Measurements from ENCODE around the gene RRM1.

DNA sequence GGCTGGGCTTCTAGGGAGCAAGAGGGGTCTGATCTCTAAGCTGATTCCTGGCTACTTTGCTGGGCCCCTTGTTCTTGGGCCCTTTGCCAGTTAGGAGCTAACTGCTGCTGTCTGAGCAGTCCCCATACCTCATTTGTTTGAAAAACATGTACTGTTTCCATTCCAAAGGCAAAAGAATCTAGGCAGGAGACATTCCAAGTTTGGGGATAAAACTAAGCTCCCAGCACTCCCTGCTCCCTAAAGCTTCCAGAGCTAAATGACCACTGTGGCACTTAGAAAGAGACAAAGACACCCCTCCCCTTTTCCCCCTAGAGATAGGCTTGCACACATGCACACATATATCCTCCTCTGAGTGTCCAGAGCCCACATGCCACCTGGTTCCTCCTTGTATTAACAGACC is 22.7 kb upstream of the RRM1 start:
- TF ChIP-seq, protein P1, sequence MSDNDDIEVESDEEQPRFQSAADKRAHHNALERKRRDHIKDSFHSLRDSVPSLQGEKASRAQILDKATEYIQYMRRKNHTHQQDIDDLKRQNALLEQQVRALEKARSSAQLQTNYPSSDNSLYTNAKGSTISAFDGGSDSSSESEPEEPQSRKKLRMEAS (IDR thresholded peaks at IDR 0.05), result no peak
- no peak for TF ChIP-seq EP300 (IDR thresholded peaks at IDR 0.05; ENCODE audit: borderline replicate concordance)
- TF ChIP-seq RAD21 (IDR thresholded peaks at IDR 0.05; ENCODE audit: low read depth), result no peak
- TF ChIP-seq, protein P2, sequence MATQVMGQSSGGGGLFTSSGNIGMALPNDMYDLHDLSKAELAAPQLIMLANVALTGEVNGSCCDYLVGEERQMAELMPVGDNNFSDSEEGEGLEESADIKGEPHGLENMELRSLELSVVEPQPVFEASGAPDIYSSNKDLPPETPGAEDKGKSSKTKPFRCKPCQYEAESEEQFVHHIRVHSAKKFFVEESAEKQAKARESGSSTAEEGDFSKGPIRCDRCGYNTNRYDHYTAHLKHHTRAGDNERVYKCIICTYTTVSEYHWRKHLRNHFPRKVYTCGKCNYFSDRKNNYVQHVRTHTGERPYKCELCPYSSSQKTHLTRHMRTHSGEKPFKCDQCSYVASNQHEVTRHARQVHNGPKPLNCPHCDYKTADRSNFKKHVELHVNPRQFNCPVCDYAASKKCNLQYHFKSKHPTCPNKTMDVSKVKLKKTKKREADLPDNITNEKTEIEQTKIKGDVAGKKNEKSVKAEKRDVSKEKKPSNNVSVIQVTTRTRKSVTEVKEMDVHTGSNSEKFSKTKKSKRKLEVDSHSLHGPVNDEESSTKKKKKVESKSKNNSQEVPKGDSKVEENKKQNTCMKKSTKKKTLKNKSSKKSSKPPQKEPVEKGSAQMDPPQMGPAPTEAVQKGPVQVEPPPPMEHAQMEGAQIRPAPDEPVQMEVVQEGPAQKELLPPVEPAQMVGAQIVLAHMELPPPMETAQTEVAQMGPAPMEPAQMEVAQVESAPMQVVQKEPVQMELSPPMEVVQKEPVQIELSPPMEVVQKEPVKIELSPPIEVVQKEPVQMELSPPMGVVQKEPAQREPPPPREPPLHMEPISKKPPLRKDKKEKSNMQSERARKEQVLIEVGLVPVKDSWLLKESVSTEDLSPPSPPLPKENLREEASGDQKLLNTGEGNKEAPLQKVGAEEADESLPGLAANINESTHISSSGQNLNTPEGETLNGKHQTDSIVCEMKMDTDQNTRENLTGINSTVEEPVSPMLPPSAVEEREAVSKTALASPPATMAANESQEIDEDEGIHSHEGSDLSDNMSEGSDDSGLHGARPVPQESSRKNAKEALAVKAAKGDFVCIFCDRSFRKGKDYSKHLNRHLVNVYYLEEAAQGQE (IDR thresholded peaks at IDR 0.05; ENCODE audit: low read depth), result no peak
- TF ChIP-seq CREB1 (IDR thresholded peaks at IDR 0.05; ENCODE audit: low read depth), result no peak
- TF ChIP-seq CEBPB (IDR thresholded peaks at IDR 0.05), result no peak
